HCT116 (cell line): ENCODE results near the gene CFL1.

Source experiments
- CTCF ChIP-seq, 3 experiments: fragments of 200-600 bp in 1 of 3; sonication (generic) in 1 of 3; IDR thresholded peaks in 2 of 3; conservative IDR thresholded peaks in 1 of 3; 2 replicates each; pipeline ENCODE4 v1.5.1; 2012 to 2017; ENCODE audit warnings: low read depth in 2 of 3, low read length in 2 of 3, antibody characterized with exemption in 1 of 3, borderline replicate concordance in 1 of 3, control low read depth in 1 of 3, mild to moderate bottlenecking in 1 of 3, mixed read lengths in 1 of 3, mixed run types in 1 of 3, moderate library complexity in 1 of 3; ENCODE audit not compliant: insufficient read depth in 1 of 3
- JUND ChIP-seq: IDR thresholded peaks from 2 replicates; pipeline ENCODE4 v1.6.1; 2012
- POLR2A ChIP-seq: IDR thresholded peaks from 2 replicates; pipeline ENCODE4 v1.7.0; 2011; ENCODE audit warnings: borderline replicate concordance; ENCODE audit not compliant: insufficient read depth, insufficient read length; ENCODE audit errors: extremely low read depth
- SIN3A ChIP-seq: IDR thresholded peaks from 2 replicates; pipeline ENCODE4 v1.6.1; 2012; ENCODE audit warnings: low read depth

- no peak for TF ChIP-seq SIN3A
- no peak for TF ChIP-seq POLR2A
- TF ChIP-seq JUND = no peak
- TF ChIP-seq CTCF (IDR thresholded peaks at IDR 0.05 in 2 of 3, conservative IDR thresholded peaks at IDR 0.05 in 1 of 3; ENCODE audit: borderline replicate concordance in 1 of 3, insufficient read depth in 1 of 3, low read depth in 2 of 3, low read length in 2 of 3) = no peak
Observed at GRCh38 chr11:65906602-65907001, 48.6 kb upstream of the CFL1 start.
